Measurements from ENCODE around the gene TRIM36.

Gene TRIM36, protein sequence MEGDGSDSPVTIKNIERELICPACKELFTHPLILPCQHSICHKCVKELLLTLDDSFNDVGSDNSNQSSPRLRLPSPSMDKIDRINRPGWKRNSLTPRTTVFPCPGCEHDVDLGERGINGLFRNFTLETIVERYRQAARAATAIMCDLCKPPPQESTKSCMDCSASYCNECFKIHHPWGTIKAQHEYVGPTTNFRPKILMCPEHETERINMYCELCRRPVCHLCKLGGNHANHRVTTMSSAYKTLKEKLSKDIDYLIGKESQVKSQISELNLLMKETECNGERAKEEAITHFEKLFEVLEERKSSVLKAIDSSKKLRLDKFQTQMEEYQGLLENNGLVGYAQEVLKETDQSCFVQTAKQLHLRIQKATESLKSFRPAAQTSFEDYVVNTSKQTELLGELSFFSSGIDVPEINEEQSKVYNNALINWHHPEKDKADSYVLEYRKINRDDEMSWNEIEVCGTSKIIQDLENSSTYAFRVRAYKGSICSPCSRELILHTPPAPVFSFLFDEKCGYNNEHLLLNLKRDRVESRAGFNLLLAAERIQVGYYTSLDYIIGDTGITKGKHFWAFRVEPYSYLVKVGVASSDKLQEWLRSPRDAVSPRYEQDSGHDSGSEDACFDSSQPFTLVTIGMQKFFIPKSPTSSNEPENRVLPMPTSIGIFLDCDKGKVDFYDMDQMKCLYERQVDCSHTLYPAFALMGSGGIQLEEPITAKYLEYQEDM

DNA sequence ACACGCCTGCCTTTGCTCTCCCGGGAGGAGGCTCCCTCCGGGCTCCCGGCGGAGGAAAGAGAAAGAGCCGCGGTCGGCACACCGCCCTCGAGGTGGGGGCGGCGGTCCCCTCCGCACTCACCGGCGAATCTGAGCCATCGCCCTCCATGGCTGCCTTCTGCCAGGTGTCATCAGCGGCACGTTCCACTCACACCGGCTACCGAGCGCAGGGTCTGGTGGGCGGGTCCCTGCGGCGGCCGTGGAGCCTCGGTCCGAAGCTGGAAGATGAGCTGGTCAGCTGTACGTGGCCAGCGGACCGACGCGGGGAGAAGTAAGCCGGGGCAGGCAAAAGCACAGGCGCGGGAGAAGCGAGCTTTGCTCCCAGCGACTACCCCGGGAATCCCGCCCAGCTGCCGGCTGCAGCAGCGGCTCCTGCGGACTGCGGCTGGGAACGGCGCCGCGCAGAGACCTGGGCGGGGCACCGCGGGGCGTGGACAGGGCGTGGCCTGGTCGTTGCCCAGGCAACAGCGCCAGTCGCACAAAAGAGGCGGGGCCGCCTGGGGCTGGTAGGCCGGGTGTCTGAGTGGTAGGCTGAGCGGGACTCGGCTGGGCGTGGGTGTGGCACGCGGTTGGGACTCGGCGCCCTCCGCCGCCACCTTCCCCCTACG lies at the start of gene TRIM36:
TSS of gene TRIM36 (minus strand) at position 422 of the 647 bp plus-strand sequence. CDS start at position 148, 274 bp downstream.
- DNase-seq = peak; percentile 95 to 97

DNA sequence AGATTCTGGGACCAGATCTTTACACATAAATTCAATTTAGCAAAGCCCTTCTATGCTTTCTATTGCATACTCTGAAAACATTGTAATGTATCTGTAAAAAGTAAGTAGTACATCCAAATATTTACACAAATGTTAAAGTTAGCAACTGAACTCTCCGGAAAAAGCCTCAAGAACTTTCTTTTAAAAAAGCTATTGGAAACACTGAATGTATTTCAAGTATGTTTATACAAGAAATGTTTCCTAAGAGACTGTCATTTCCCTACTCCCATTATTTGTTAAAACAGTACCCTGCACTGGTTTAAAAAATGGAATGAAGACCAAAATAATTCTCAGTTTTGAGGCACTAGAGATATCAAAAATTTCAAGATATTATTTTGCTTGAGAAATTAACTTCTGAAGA lies 44.8 kb upstream of the TRIM36 start:
- no peak for DNase-seq

DNA sequence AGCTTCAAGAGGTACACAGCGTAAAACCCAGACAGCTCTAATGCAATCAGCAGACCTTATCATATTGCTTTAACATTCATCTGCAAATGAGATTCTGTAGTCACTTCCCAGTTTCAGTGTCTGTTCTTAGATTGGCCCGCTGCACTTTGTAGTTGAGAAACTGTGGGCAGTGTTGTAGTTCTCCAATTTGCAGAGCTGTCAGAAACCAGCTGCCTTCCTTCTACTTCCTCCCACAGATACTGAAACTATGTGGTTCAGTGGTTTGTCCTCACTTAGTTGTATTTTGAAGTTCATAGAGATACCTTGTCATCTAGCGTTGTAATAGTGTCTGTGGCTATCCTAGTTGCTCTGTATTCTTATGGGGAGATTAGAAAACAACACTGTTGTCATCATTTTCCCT lies 39.6 kb upstream of the TRIM36 start:
- peak; percentile 50 to 62 for DNase-seq

DNA sequence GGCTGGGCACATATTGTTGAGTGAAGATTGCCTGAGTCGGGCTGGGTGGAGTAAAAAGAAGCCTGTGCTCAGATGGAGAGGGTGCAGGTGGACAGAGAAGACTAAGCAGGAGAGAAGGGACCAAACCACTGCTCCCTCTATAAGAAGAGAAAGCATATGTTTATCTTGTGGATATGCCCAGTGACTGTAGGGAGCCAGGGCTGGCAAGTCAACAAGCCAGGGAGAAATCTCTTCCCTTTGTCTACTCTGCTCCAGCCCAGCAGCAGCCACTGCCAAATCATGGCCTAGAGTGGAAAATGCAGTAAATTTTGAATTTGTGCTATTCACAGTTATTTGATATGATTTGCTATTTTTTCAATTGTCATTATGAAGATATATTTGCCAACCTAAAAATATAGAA lies 33.2 kb upstream of the TRIM36 start:
- DNase-seq = no peak

DNA sequence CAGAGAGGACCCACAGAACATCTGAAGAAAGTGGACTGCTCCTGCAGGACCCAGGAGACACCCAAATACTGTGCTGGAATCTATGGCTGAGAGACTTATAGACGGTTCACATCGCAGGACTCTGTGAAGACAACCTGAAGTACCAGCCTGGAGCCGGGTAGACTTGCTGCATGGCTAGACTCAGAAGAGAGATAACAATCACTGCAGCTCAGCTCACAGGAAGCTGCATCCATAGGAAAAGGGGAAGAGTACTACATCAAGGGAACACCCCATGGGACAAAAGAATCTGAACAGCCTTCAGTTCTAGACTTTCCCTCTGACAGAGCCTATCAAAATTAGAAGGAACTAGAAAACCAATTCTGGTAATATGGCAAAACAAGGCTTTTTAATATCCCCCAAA lies 26.5 kb upstream of the TRIM36 start:
- no peak for DNase-seq

DNA sequence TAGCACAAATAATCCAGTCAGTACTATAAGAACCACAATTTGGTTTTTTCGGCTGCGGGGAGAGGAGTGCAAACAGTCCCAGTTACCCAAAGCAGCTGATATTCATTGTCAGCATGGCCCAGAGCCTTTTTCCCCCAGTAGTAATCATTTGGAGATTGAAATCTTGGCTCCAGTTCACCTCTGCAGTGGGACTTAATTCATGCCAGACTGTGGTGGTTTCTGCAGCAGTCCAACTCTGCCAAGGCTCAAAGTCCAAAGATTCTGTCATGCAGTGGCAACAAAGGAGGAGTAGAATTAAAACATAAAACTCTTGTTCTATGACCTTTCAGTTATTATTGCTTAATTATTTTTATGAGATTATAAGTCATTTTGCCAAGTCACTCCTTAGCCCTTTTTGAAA lies 25.0 kb upstream of the TRIM36 start:
- no peak for DNase-seq

DNA sequence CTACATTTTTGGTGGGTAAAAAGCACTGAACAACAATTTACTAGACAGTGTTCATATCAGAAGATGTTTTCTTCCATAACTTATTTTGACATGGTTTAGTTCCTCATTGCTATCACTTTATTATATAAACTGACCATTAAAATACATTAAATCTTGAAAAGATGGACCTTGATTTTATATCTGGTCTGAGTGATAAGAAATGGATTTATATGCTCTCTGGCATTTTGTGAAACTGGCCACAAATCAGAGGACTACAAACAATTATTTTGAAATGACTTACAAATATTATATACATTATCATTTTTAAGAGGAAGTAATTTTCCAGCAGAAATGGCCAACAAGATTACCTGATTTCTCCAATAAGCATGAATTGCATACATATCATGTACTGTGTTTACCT lies 23.6 kb upstream of the TRIM36 start:
- DNase-seq = no peak

DNA sequence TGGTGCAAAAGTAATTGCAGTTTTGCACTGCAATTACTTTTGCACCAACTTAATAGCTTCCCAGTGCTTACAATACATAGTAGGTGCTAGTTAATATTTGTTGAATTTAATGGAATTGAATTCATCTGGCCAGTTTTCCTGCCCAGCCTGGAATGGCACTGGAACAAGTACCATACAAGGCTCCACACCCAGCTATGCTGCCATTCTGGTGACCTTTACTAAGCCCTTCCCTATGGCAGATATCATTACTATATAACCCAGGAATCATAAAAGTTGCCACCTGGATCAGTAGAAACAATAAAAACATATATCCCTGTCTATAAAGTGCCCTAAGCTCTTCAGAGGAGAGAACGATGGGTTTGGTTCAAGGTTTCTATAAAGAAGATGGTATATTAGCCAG lies 22.4 kb upstream of the TRIM36 start:
- no peak for DNase-seq

DNA sequence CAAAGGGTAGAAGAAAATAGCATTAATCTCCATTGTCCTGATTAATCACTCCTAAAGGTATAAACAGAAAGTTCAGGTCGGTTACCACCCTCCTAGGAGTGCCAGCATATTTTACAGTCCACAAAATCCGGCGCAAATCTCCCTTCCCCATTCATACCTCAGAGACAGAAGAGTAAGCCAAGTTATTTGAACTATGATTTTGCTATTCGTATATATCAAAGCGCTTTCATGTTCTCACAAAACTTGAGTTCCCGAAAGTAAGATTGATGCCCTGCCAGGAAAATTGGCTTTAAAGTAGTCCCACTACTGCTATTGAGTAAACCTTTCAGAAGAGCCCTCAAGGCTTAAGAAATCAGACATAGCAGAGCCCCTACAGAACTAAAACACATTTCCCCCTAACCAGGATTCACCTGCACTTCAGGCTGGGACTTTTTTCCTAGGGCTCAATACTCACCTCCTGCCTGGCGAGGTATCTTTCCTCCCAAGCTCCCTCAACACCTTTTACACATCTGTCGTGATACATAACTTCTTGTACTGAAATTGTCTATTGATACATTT lies 21.8 kb upstream of the TRIM36 start:
- no peak for DNase-seq

DNA sequence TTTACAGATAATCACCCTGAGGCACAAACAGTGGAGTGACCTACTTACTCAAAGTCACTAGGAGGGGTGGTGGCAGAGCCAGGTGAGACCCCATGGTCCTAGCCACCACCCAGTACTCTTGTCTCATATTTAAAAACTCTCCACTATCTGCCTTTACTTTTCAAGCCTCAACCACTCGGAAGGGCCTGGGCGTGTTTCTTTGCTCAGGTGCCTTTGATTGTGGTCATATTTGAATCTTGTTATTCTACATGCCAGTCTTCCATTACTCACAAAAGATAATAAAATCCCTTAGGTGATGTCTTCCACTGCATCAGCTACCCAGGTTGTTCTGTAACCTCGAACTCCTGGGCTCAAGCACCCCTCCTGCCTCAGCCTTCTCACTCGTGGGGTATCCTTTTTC lies 20.7 kb upstream of the TRIM36 start:
- DNase-seq = no peak

DNA sequence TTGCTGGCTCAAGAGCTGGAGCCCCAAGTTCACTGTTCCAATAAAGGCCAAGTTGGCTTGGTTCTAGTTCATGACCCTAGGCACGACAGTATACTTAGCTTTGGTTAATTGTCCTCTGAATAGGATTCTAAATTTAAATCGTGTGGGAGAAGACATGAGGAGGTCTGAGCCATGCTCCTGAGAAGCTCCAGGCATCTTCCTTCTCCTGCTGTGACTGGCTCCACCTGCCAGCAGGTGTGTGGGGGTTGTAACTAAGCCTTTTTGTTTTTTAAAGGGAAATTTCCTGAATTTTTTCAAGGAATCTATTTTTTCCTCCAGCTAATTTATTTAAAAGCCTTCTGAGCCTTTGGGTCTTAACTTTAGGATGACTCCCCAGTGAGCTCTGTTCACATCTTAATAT lies 20.2 kb upstream of the TRIM36 start:
- no peak for DNase-seq

DNA sequence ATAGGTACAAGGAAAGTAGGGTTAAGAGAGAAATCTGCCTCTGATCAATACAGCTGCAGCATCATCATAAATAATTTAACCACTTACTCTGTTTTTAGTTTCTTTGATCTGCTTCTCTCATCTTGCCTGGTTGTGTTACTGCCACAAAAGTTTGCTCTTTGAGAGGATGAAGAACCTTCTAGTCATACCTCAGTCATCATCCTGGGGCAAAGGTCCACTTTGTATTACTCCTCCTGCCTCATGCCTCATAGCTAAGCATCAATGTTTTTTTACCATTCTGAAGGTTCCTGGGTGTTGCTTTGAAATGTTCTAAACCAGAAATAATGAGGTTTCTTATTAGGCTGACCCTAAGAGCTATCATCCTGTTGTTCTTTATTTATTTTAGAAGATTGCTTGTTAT lies 17.1 kb upstream of the TRIM36 start:
- no peak for DNase-seq

DNA sequence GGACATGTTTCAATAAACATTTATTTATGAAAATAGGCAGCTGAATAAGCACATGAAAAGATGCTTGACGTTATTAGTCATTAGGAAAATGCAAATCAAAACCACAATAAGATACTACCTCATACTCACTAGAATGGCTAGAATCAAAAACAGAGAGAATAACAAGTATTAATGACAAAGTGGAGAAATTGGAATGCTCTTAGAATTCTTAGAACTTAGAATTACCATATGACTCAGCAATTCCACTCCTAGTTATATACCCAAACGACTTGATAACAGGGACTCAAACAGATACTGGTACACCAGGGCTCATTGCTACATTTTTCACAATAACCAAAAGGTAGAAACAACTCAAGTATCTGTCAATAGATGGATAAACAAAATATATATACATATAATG lies 15.1 kb upstream of the TRIM36 start:
- DNase-seq = no peak

DNA sequence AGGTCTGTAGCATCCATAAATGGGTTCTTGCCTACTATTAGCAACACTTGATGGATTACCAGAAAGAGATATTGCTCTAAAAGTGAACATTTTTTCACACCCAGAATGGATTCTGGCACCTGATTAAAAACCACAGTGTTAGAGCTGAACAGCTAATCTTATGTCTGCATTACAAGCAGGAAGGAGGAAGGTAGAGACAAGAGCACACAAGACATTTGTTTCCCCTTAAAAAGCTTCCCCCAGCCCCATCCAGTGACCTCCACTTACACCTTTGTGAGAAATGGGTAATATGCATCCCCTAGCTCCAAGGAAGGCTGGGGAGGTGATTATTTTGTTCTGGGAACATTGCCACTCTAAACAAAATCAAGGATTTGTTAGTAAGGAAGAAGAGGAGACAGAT lies 12.0 kb upstream of the TRIM36 start:
- no peak for DNase-seq

DNA sequence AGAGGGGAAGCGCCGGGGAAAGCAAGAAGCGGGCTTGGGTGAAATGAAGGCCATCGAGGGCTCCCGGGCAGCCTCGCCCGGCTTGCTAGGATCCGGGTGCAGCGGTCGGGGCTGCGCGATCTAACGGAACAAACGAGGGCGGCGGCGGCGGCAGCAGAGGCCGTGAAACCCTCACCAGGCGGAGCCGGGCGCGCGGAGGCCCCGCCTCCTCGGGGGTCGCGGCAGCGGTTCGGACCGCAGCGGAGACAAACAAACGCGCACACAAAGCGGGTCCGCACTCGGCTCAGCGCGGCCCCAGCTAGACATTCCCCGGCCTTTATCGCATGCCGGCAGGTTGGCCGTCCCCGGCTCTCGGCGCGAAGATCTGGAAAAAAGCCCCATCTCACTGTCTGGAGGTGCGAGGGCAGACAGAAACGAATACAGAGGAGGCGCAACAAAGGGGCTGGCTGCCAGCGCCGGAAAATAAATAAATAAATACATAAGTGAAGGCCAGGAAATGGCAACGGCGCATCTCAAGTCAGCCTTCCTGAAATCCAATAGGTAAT lies 10.5 kb upstream of the TRIM36 start:
- DNase-seq = peak; percentile 35 to 53

DNA sequence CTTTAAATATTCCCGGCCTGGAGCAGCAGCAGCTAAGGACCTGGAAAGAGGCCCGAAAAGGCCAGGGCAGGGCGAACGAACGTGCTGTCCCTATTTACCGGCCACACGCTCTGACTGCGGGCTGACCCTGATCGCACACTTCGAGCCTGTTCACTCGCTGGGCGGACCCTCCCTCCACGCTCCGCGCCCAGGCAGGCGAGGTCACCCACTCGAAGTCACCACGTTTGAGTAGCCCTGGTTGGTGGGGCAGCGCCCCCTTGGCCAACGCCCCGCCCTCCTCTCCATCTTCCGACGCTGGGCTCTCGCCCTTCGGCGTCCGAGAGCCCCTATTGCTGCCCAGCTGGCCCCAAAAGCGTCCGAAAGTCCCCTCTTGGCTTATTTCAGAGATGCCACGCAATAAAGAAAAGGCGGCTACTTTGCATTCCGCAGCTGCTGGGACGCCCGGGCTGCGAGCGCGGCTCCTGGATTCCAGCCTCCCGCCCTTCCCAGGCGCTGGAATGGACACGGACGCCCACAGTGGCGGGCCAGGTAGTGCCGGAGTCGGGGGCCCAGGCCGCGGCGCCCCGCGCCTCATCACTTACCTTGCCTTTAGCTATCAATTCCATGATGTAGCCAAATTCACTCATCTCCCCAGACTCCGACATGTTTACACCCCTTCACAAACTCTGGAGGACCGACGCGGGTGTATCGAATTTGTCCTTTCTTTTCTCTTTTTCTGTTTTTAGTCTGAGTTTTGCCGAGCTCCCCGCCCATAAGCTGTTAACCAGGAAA lies 9.9 kb upstream of the TRIM36 start:
- DNase-seq = peak in 1 of 2 experiments; percentile 24

DNA sequence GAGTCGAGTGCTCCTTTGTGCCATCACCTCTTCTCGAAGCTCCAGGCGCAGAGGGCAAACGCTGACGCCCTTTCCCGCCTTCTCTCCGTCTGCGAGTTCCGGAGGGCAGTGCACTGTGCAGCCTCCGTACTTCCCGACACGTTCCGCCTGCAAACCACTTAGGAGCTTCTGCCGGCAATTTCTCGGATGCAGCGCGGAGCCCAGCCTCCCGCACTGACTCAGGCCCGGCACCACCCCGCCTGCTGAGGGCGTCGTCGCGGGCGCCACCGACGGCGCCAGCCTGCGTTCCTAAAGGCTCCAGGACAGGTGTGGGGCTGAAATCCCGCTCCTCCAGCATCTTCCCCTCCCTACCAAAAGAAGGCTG lies 9.3 kb upstream of the TRIM36 start:
- DNase-seq = no peak

DNA sequence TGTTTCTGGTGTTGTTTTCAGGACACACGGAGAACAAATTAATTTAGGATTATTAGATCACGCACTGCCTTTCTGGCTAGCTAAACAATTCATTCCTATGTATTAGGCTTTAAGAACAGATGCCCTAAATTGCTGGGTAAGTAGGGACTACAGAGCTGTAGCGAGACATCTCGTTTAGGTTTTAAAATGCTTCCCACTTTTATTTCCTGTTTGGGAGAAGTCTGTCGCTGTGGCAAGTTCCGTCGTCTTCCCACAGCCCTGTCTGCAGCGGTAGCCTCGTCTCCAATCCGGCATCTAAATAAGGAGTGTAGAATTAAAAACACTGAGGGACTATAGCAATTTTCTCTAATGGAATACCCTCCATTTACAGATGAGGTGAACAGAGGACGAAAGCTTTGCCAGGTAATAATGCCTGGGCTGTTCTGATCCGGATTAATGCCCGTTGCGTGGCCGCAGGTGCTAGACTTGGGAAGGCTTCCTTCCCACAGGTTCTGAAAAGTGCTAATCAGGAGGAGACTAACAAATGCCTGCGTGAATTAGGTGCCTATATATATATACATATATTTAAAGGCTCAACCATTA lies 1.3 kb upstream of the TRIM36 start:
- DNase-seq = no peak

DNA sequence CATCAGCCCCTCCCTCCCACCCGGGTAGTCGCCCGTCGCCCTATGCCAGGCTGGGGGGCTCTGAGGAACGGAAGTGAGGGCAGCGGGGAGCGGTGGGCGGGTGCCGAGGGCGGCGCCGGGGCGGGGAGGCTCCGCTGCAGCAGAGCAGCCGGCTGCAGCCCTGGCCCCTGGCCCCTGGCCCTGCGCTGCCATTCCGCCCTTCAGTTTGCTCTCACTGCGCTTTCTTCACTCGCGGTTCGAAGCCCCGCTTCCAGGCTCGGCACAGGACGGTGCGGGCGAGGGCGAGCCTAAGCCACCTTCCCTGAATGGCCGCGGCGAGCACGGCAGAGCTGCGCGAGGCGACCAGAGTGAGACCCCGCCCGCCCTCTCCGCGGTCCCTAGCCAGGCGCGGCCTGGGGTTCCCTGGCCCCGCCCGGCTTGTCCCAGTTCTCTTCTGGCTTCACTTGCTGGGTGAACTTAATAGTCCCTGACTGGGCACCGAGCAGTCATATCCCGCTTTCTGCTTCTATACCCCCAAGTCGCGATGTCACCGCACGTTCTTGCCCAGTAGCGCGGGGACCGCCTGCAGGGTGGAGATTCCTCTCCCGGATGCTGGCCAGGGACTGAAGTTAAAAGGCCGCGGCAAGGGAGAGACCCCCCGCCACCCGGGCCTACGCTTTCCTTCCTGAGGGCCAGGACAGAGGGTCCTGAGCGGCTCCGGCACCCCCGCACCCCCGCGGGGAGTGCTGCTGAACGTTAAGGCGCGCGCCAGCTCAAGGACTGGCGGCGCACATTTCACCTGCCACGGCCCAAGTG lies 623 bp upstream of the TRIM36 start:
- DNase-seq = no peak

DNA sequence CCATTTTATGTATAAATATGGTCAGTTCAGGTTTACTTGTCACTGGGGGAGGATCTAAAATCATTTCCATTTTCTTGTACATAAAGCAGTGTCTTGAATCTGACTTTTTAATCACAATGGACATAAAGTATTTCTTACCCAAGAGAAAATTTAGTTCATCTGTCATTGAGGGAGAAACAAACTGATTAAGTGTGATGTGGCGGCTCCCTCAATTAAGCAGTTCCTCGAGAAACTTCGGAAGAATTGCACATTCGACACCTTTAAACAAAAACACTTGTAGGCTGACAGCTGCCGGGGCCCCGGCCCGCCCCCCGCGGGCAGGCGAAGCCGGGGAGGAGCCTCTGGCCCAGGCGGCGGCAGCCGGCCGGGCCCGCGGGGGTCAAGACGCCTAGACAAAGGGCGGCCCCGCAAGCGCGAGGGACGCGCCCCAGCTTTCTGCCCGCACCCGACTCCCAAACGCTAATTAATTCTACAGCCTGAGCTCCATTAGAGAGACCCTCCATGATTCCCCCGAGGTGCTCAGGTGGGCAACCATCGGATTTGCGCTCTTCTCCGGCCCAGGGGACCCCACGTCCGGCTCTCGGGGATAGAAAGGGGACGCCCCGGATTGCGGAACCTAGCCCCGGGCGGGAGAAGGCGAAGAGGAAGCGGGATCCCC lies 750 bp downstream of the TRIM36 start:
- no peak for DNase-seq
